Activated CD4-positive, alpha-beta T cell treated with anti-CD3 and anti-CD28 coated beads for 4 hours (primary cell): ENCODE results near the gene TNNC1.

Source experiments
- DNase-seq, 2 donors: peaks; one replicate each; pipeline ENCODE4 v3.0.0-alpha.2; 2020

Gene TNNC1

DNA sequence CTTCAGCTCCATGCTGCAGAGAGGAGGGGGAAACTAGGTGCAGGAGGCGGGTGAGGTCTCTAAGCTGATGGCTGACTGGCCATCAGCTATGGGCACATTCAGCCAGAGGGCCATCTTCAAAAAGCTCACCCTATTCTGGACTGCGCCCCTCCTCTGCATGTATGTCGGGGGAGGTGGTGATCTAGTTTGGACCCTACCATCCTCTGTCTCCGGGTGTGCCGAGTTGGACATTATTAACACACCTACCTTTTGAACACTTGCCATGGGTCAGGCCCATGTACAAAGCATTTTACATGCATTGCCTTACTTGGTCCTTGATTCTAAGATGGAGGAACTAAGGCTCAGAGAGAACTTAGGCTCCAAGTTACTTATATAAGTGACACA is 3.0 kb upstream of the TNNC1 start:
- no peak for DNase-seq

- DNase-seq, result no peak
Observed at GRCh38 chr3:52456169-52456799, 2.4 kb upstream of the TNNC1 start.

DNA sequence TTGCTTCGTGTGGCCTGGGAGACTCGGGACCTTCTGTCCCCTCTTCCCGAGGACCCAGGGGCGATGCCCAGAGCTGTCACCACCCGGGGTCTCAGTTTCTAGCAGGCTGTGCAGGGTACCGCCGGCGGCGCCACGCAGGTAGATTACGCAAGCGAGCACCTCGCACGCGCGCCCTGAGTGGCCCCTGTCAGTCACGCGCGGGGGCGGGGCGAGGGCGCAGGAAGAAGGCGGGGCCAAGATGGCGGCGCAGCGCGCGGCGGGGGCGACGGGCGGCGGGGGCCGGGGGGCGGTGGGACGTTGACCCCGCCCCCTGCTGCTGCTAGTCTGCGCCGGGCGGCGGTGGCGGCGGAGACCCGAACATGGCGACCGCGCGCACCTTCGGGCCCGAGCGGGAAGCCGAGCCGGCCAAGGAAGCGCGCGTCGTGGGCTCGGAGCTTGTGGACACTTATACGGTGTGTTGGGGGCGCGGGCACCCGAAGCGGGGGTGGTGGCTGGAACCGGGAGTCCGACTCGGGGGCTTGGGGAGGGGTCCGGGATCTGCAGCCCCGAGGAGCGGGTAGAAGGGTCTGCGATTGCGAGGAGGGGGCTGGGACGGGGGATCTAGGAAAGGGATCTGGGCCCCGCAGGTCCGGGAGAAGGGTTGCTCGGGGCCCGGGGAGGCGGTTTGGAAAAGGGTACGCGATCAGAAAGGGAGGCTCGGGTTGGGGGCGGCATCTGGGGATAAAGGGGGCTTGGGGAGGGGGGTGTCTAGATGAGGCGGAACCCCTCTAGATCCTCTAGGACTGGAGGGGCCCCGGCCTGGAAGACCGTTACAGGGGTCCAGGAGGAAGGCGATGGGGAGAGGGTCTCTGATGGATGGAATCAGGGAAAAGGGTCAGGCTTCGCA is 1.7 kb upstream of the TNNC1 start, which contains the start of gene NISCH:
Gene NISCH (plus strand): TSS at position 322 of the 886 bp plus-strand sequence. CDS start 38 bp downstream, at position 360.
- peak; percentile 97 to 98 for DNase-seq

- DNase-seq, result no peak
Observed at GRCh38 chr3:52454938-52455282, 1.1 kb upstream of the TNNC1 start.

DNA sequence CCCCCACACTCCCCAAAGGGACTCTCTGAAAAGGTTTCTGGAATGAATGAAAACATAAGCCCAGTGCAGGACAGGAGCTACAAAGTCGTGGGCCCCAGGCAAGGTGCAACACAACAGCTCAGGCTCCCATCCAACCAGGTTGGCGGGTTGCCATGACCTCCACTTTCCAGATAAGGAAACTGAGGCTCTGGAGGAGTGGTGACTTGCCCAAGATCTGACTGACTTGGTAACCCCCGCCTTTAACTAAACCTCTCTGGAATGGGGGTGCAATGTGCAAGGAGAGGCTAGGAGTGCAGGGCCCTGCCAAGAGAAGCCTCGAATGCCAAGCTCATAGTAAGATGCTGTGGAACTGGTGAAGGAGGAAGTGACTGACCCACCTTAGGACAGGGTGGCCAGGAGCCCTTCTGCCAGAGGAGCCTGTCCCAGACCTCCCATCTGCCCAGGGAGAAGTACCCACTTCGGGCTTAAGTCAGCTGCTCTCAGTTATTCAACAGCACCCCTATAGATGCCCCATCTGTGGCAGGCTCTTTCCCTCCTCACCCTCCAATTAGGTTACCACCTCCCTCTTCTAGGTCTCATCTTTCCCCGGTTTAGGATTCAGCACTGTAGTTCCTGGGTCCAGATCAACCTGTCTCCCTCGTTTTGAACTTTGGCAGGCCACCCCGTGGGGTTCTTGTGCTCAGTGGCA is 553 bp upstream of the TNNC1 start:
- peak in 1 of 2 donors; percentile 26 for DNase-seq

- no peak for DNase-seq
Observed at GRCh38 chr3:52452570-52453221, 1.1 kb downstream of the TNNC1 start.

- DNase-seq, result no peak
Observed at GRCh38 chr3:52452126-52452525, 1.7 kb downstream of the TNNC1 start.

- DNase-seq, result no peak
Observed at GRCh38 chr3:52451237-52452083, 2.4 kb downstream of the TNNC1 start.

- DNase-seq, result no peak
Observed at GRCh38 chr3:52450489-52451236, 3.2 kb downstream of the TNNC1 start.

DNA sequence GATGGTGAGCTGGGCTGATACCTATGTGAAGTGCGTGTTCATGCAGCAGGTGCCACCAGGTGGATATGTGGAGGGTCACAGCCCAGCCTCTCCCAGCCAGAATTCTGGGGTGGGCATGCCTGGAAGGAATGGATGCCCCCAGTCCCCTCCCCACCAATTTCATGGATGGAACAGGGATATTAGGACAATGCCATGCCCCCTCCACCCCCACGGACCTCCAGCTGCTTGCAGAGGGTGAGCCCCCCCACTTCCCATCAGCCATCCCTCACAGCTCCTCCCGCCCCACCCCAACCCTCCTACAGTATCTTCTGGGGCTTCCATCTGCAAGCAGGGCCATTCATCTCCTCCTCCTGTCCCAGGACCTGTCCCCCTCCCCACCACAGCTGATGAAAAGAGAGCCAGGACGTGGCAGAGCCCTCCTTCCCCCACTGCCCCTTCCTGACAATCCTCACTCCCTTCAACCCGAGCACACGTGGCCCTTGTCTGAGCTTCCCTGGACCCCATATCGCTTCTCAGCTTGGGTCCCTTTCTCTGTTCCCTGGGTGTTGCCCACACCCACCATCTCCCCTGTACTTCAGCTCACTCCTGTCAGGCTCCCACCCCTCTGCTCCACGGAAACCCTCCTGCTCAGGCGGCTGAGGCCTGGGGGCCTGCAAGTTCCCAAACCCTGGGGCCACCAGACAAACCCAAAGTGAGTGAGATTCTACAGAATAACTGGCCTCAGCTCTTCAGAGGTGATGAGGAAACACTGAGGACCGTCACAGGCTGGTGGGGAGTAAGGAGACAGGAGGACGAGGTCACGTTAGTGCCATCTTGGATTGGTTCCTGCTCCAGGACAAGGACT is 6.1 kb downstream of the TNNC1 start:
- no peak for DNase-seq

DNA sequence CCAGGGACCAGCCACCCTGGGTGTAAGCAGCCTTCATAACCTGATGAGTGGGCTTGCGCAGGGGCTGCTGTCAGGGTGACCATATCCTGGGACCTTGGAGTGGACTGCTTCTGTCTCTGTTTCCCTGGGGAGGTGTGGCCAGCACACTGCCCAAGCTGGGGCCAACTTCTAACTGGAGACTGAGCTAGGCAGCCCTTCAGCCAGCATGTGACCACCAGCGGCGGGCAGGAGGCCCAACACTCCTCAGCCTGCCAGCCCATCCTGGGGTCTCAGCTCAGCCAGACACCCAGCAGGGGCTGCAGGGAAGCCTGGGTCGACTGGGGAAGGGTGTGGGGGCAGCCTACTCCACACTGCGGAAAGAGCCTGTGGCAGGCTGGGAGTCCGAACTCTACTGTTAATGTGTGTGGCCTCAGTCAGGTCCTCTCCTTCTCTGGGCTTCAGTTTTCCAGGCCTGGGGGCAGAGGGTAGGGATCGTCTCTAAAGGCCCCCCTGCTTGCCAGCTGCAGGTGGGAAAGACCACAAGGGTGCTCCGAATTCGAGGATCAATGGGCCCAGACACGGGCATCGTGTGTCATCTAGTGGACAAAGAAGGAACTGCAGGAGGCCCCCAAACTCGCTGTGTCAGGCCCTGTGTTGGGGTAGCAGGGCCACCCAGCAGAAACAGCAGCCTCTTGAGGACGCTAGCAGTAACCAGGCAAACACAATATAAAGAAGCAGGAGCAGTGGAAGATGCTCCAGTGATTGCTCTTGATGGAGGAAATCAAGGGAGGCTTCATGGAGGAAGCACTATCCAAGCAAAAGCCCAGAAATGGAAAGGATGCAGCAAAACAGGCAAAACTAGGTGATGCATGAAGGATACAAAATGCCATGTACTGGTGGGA is 7.0 kb downstream of the TNNC1 start:
- DNase-seq, result peak; percentile 58 to 76

GRCh38 chr3:52446042-52446441 is 7.8 kb downstream of the TNNC1 start:
- DNase-seq, result no peak

GRCh38 chr3:52444860-52445793 is 8.7 kb downstream of the TNNC1 start, which contains the start of gene SEMA3G:
SEMA3G (minus strand) TSS chr3:52445103; CDS start chr3:52445027, 76 bp downstream.
- peak; percentile 58 to 66 for DNase-seq

DNA sequence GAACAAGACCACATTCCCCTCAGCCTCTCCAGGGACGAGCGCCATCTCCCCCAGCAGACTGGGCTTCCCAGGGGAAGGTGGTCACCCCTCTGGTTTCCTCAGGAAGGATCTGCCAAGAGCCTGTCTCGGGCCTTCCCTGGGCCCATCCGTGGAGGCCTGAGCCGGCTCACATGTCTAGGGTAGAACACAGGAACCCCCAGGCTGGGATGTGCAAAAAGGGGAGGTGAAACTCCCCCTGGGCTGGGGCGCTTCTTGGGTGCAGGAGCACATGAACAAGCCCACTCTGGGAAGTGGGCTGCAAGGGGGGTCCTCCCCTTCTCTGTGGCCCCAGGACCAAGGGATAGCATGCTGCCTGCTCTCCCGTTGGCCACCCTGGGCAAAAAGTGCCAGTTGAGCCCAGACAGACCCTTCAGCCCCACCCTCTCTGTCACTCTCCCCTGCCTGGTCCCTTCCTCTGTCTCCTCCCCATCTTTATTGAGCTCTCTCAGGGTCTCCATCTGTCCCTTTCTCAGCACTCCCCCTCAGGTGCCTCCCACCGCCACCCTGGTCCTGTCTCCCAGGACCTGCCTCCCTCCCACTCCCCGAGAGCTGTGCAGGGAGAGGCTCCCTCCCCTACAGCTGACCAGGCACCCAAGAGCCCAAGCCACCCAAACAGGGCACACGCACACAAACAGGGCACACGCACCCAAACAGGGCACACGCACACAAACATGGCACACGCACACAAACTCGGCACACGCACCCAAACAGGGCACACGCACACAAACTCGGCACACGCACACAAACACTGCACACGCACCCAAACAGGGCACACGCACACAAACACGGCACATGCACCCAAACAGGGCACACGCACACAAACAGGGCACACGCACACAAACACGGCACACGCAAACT is 9.8 kb downstream of the TNNC1 start:
- no peak for DNase-seq

GRCh38 chr3:52443268-52443610 is 10.6 kb downstream of the TNNC1 start:
- DNase-seq, result no peak

- no peak for DNase-seq
Observed at GRCh38 chr3:52442409-52443267, 11.2 kb downstream of the TNNC1 start.
